ENCODE data around the gene HTR2A.

GRCh38 chr13:46896341-46897137 is at the start of gene HTR2A:
- TF ChIP-seq REST (IDR thresholded peaks at IDR 0.05; ENCODE audit: borderline replicate concordance), result no peak
- no peak for TF ChIP-seq CTCF (IDR thresholded peaks at IDR 0.05; ENCODE audit: poor library complexity, severe bottlenecking)
- no peak for TF ChIP-seq POLR2AphosphoS5 (IDR thresholded peaks at IDR 0.05)
- TF ChIP-seq EP300 (conservative IDR thresholded peaks at IDR 0.05; ENCODE audit: poor library complexity, severe bottlenecking), result no peak
- no peak for TF ChIP-seq EZH2 (IDR thresholded peaks at IDR 0.05; ENCODE audit: borderline replicate concordance, insufficient read depth, low read length, poor library complexity, severe bottlenecking)
